Neural crest cell (in vitro differentiated cells): ENCODE data around the gene LAMC3. TPM values are rescaled to one million over a fixed set of nuclear protein-coding genes. Genes with fewer than 3 reads are reported as not detected.

ENCODE experiments used
- DNase-seq: peaks from one replicate; pipeline ENCODE4 v3.0.0; 2021; ENCODE audit warnings: low read depth, mixed read lengths, low spot score
- H3K27ac Mint-ChIP-seq: one replicate; pipeline ENCODE4 v1.8.0; 2021; ENCODE audit warnings: mild to moderate bottlenecking, mixed read lengths; ENCODE audit not compliant: unreplicated experiment
- H3K27me3 Mint-ChIP-seq: 2 replicates; pipeline ENCODE4 v1.8.0; 2021; ENCODE audit warnings: low read depth, mild to moderate bottlenecking, mixed read lengths
- H3K36me3 Mint-ChIP-seq: 2 replicates; pipeline ENCODE4 v1.8.0; 2021; ENCODE audit warnings: low read depth, mild to moderate bottlenecking, mixed read lengths
- H3K4me1 Mint-ChIP-seq: 2 replicates; pipeline ENCODE4 v1.8.0; 2021; ENCODE audit warnings: mixed read lengths
- H3K4me3 Mint-ChIP-seq: one replicate; pipeline ENCODE4 v1.8.0; 2021; ENCODE audit warnings: mild to moderate bottlenecking, mixed read lengths
- H3K9me3 Mint-ChIP-seq: 2 replicates; pipeline ENCODE4 v1.8.0; 2021; ENCODE audit warnings: mixed read lengths
- total RNA-seq: library from RNA; stranded (reverse); gene quantifications from 2 replicates; pipeline ENCODE4 v1.2.1, GENCODE V29; 2021
- TF ChIP-seq, protein P1 (sequence below): fragments of 200-600 bp; sonication (generic); conservative IDR thresholded peaks from 2 replicates; pipeline ENCODE4 v1.5.0; 2021; ENCODE audit warnings: antibody characterized with exemption, mild to moderate bottlenecking

LAMC3 gene
- total RNA-seq, 1 donor from 2014 or later = 4.0 TPM

DNA sequence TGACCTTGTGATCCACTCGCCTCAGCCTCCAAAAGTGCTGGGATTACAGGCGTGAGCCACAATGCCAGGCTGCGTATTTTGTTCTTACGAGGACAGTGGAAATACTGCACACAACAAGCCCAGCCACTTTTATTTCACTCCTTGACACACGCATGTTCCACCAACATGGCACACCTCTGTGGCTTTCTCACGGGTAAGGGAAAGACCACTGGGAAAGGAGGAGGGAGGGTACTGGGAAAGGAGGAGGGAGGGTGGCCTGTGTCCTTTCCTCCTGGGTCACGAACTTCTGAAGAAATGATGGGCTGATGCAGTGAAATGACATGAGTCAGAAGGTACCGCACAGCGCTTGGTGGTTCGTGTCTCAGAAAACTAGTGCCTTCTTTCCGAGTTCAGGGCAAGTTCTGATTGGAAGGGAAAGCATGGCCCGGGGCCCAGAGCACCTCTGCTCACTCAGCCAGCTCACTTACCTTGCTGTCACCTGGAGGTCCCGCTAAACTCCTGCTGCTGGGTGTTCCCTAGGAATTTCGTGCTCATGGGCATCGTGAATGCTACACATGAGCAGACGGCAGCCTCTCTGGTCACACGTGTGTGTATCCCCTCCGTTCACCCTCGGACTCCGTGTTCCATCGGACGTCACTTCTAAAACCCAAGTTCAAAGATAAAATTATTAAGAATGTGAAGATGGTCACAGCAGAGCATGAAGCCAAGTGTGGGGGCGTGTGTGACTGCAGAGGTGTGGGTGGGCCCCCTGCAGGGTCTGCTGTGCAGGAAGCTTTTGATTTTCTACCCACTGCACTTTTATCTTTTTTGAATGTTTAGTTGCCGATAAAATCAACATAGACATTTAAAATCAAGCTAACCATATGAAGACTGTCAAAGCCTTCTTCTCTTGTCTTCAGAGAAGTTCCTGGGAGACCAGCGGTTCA, 42.9 kb downstream of the LAMC3 start:
- DNase-seq = no peak

DNA sequence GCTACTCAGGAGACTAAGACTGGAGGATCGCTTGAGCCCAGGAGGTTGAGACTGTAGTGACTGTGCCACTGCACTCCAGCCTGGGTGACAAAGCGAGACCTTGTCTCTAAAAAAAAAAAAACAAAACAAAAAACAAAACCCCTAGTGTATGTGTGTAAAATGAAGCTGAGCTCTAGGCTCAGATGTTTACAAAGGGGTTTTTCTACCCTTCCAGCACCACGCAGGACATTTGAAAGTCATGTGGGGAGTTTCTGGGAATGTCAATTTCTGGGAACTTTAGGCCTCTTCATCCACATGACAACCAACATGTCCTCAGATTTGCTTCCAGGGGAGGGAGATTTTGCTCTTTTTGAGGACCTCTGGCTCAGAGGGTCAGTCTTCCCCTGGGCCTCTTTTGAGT, 44.9 kb downstream of the LAMC3 start:
- H3K4me3 Mint-ChIP-seq = no peak overlapping the region
- no peaks in the 10 kb centered on the region for H3K27me3 Mint-ChIP-seq
- no peaks in the 10 kb centered on the region for H3K36me3 Mint-ChIP-seq
- DNase-seq = no peak
- H3K9me3 Mint-ChIP-seq = no peaks in the 10 kb centered on the region
- H3K27ac Mint-ChIP-seq = no peak overlapping the region
- TF ChIP-seq, protein P1, sequence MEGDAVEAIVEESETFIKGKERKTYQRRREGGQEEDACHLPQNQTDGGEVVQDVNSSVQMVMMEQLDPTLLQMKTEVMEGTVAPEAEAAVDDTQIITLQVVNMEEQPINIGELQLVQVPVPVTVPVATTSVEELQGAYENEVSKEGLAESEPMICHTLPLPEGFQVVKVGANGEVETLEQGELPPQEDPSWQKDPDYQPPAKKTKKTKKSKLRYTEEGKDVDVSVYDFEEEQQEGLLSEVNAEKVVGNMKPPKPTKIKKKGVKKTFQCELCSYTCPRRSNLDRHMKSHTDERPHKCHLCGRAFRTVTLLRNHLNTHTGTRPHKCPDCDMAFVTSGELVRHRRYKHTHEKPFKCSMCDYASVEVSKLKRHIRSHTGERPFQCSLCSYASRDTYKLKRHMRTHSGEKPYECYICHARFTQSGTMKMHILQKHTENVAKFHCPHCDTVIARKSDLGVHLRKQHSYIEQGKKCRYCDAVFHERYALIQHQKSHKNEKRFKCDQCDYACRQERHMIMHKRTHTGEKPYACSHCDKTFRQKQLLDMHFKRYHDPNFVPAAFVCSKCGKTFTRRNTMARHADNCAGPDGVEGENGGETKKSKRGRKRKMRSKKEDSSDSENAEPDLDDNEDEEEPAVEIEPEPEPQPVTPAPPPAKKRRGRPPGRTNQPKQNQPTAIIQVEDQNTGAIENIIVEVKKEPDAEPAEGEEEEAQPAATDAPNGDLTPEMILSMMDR = no peak
- peaks cover 15% of the 10 kb centered on the region for H3K4me1 Mint-ChIP-seq

More for the DNA sequence above, 42.9 kb downstream of the LAMC3 start:
- Mint-ChIP-seq H3K27me3 (no peaks in the 10 kb centered on the region), H3K4me3 (no peak overlapping the region), H3K27ac (no peak overlapping the region), H3K4me1 (peaks cover 15% of the 10 kb centered on the region), H3K36me3 (no peaks in the 10 kb centered on the region), H3K9me3 (no peaks in the 10 kb centered on the region)
- TF ChIP-seq, protein P1 = no peak

DNA sequence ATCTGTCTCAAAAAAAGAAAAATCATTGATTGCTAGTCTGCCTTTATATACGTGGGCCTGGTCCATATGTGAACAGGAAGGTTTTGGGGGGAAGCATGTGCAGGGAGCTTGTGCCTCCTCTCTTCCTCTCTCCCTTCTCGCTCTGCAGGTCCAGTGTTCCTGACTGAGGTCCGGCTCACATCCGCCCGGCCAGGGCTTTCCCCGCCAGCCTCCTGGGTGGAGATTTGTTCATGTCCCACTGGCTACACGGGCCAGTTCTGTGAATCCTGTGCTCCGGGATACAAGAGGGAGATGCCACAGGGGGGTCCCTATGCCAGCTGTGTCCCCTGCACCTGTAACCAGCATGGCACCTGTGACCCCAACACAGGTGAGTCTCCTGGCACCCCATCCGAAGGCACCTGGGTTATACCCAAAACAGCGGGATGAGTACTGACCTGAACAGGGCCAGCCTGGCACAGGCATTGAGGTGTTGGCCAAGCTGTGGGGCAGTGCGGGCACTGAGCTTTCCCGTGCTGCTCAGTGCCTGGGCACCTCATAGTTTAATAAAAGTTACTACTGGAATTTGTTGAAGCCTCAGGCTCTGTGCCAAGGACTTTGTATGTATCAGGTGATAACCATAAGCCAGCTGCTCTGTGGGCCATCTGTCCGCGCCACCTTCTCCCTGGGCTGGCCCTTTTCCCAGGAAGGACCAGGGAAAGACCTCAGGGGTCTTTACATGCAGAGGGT, 48.0 kb downstream of the LAMC3 start:
- Mint-ChIP-seq H3K27ac (no peak overlapping the region), H3K36me3 (no peaks in the 10 kb centered on the region), H3K9me3 (no peaks in the 10 kb centered on the region), H3K4me3 (no peak overlapping the region), H3K4me1 (peaks cover 11% of the 10 kb centered on the region), H3K27me3 (no peaks in the 10 kb centered on the region)
- no peak for DNase-seq
- TF ChIP-seq, protein P1 = no peak

DNA sequence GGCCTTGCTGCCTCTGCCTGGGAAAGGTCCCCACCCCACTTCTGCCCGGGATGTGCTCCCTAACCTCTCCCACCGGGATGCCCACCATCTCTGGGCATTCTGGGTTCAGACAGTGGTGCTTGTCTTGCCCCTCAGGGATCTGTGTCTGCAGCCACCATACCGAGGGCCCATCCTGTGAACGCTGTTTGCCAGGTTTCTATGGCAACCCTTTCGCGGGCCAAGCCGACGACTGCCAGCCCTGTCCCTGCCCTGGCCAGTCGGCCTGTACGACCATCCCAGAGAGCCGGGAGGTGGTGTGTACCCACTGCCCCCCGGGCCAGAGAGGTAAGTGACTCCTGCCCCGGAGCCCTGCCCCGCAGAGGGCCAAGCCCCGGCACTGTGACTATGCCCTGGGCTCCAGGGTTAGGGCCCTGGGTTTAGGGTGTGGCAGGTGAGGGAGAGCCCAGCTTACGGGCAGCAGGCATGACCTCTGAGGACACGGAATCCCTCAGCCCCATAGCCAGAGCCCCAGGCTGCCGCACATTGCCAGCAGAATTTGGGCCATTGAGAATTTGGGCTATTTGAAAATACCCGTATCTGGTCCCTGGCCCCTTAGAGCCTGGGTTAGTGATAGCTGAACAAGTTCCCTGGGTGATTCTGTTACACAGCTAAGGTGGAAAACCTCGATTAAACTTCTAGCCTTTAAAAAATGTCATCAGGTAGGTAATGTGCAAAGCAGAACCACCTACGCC, 52.1 kb downstream of the LAMC3 start:
- Mint-ChIP-seq H3K27me3 (no peaks in the 10 kb centered on the region), H3K9me3 (no peaks in the 10 kb centered on the region), H3K4me3 (no peak overlapping the region), H3K27ac (no peak overlapping the region), H3K4me1 (no peaks in the 10 kb centered on the region), H3K36me3 (no peaks in the 10 kb centered on the region)
- no peak for DNase-seq
- TF ChIP-seq, protein P1 = no peak

DNA sequence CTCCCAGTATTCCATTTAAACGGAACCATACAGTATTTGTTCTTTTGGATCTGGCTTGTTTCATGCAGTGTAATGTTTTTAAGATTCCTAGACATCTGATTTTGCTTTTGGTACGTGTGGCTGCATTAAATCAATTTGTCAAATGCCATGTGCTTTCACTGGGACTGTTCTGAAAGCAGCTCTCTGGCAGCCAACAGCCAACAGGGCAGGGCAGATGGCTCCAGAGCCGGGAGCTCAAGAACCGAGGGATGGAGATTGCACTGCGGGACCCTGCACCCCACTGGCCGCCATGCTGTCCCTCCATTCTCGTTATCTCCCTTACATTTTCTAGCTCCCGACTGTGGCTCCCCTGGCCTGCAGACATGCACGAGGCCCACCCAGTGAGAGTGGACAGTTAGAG, 54.0 kb downstream of the LAMC3 start:
- Mint-ChIP-seq H3K27ac (no peak overlapping the region), H3K4me1 (no peaks in the 10 kb centered on the region), H3K4me3 (no peak overlapping the region), H3K9me3 (no peaks in the 10 kb centered on the region), H3K36me3 (no peaks in the 10 kb centered on the region), H3K27me3 (no peaks in the 10 kb centered on the region)
- TF ChIP-seq, protein P1 = no peak
- DNase-seq = no peak
